ENCODE data around the gene BPHL. TPM values are rescaled to one million over a fixed set of nuclear protein-coding genes. Genes with fewer than 3 reads are reported as not detected.
"Not testable (repeated sequence)": the region's sequence is repeated elsewhere in the genome, so short reads cannot be mapped to it uniquely, and the experiment has no call there.

The BPHL gene
- total and polyA plus RNA-seq, 2 donors from 2014 or later = 28.9 to 94.1 TPM

DNA sequence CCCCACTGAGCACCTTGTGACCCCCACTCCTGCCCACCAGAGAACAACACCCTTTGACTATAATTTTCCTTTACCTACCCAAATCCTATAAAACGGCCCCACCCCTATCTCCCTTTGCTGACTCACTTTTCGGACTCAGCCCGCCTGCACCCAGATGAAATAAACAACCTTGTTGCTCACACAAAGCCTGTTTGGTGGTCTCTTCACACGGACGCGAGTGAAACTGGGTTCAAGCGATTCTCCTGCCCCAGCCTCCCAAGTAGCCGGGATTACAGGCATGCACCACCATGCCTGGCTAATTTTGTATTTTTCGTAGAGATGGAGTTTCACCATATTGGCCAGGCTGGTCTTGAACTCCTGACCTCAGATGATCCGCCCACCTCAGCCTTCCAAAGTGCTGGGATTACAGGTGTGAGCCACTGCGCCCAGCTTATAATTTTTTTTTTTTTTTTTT lies 55.2 kb downstream of the BPHL start:
- not testable (repeated sequence) for H3K9ac ChIP-seq (ENCODE audit: low read length in 3 of 3); FAIRE-seq

DNA sequence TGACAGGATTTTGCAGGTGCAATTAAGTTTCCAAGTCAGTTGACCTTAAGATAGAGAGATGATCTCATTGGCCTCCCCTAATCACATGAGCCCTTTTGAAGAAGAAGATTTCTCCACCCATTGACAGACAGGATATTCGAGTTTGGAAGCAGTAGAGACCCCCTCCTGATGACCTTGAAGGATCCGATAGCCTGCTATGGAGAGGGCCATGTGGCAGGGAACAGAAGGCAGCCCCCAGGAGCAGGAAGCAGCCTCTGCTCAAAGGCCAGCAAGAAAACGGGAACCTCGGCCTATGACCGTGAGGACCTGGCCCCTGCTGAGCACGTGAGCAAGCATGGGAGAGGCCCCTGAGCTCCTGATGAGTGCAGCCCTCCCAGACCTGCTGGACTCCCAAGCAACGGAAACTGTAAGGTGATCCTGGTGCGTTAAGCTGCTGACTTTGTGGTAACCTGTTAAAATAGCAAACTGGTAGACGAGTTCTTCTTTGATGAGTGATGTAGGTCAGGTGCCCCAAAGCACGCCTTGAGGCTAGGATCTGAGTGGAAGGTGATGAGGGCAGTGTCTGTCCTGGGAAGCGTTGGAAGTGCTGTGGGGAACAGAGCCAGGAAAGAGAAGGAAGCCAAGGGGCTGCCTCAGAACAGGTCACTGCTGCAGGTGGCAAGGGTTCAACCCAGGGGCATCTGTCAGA lies 57.3 kb downstream of the BPHL start:
- no peaks in the 10 kb centered on the region for H3K9me3 ChIP-seq (ENCODE audit: control insufficient read depth in 2 of 3, insufficient read depth in 1 of 3, low read length in 3 of 3)
- no peaks in the 10 kb centered on the region for H3K36me3 ChIP-seq (ENCODE audit: control insufficient read depth in 2 of 3, insufficient read depth in 3 of 3, low read length in 3 of 3)
- DNase-seq (peak in 1 of 5 donors; percentile 38), FAIRE-seq (no peak)
- H3K9ac ChIP-seq (ENCODE audit: low read length in 3 of 3) = no peak overlapping the region
- TF ChIP-seq, protein P1, sequence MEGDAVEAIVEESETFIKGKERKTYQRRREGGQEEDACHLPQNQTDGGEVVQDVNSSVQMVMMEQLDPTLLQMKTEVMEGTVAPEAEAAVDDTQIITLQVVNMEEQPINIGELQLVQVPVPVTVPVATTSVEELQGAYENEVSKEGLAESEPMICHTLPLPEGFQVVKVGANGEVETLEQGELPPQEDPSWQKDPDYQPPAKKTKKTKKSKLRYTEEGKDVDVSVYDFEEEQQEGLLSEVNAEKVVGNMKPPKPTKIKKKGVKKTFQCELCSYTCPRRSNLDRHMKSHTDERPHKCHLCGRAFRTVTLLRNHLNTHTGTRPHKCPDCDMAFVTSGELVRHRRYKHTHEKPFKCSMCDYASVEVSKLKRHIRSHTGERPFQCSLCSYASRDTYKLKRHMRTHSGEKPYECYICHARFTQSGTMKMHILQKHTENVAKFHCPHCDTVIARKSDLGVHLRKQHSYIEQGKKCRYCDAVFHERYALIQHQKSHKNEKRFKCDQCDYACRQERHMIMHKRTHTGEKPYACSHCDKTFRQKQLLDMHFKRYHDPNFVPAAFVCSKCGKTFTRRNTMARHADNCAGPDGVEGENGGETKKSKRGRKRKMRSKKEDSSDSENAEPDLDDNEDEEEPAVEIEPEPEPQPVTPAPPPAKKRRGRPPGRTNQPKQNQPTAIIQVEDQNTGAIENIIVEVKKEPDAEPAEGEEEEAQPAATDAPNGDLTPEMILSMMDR (IDR thresholded peaks at IDR 0.05; ENCODE audit: borderline replicate concordance, extremely low read depth, insufficient read depth) = no peak
- no peak overlapping the region for H3K4me3 ChIP-seq (ENCODE audit: low read length in 3 of 3)
- no peaks in the 10 kb centered on the region for H3K27me3 ChIP-seq (ENCODE audit: control insufficient read depth, insufficient read depth, low read length)
- intact Hi-C loops (cut with DNase I) = no loop called here
- peak overlapping the region; percentile 8 to 23 for H3K27ac ChIP-seq (ENCODE audit: low read depth in 2 of 2, low read length in 2 of 2)
- H3K4me1 ChIP-seq (ENCODE audit: control insufficient read depth in 2 of 3, insufficient read depth in 2 of 3, low read depth in 1 of 3, low read length in 3 of 3) = peaks cover 0 to 5% (median 0%) of the 10 kb centered on the region in 3 donors

More for the DNA sequence above, 55.2 kb downstream of the BPHL start:
- H3K4me1 ChIP-seq (ENCODE audit: control insufficient read depth in 2 of 3, insufficient read depth in 2 of 3, low read depth in 1 of 3, low read length in 3 of 3); DNase-seq; H3K27ac ChIP-seq (ENCODE audit: low read depth in 2 of 2, low read length in 2 of 2); H3K9me3 ChIP-seq (ENCODE audit: control insufficient read depth in 2 of 3, insufficient read depth in 1 of 3, low read length in 3 of 3); H3K4me3 ChIP-seq (ENCODE audit: low read length in 3 of 3); H3K27me3 ChIP-seq (ENCODE audit: control insufficient read depth, insufficient read depth, low read length); H3K36me3 ChIP-seq (ENCODE audit: control insufficient read depth in 2 of 3, insufficient read depth in 3 of 3, low read length in 3 of 3); intact Hi-C loops (cut with DNase I): not testable (repeated sequence)

DNA sequence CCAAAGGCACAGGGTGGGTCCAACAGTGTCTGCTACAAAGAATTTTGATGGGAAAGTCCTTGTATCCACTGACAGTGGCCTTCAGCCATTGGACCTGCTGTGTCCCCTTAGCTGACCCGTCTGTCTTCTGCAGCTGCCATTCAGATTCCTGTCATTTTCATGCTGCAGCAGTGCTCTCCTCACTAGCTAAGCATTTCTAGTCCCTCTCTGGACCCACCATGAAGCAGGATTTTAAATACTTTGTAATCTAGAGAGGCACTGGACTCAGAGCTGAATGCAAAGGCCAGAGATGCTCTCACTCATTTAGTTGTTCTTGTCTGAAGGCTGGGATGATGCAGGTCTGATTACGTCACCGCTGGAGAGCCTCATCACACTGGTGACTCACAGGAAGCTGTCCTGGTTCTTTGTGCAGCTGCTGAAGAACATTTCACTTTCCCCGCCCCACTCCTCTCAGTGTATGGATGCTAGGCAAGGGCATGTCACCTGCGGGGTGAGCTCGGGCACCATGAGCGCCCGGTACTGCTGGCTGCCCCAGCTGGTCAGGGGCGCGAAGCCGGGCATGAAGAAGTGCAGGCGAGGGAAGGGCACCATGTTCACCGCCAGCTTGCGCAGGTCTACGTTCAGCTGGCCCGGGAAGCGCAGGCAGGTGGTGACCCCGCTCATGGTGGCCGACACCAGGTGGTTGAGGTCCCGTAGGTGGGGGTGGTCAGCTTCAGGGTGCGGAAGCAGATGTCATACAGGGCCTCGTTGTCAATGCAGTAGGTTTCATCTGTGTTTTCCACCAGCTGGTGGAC lies 58.2 kb downstream of the BPHL start:
- DNase-seq (peak in 1 of 5 donors; percentile 48), FAIRE-seq (no peak)
- TF ChIP-seq, protein P1 (IDR thresholded peaks at IDR 0.05; ENCODE audit: borderline replicate concordance, extremely low read depth, insufficient read depth) = no peak
- Histone ChIP-seq H3K4me1 (ENCODE audit: control insufficient read depth in 2 of 3, insufficient read depth in 2 of 3, low read depth in 1 of 3, low read length in 3 of 3) (peaks cover 0 to 5% (median 0%) of the 10 kb centered on the region in 3 donors), H3K27ac (ENCODE audit: low read depth in 2 of 2, low read length in 2 of 2) (no peak overlapping the region), H3K9ac (ENCODE audit: low read length in 3 of 3) (no peak overlapping the region), H3K9me3 (ENCODE audit: control insufficient read depth in 2 of 3, insufficient read depth in 1 of 3, low read length in 3 of 3) (no peaks in the 10 kb centered on the region), H3K4me3 (ENCODE audit: low read length in 3 of 3) (no peak overlapping the region), H3K36me3 (ENCODE audit: control insufficient read depth in 2 of 3, insufficient read depth in 3 of 3, low read length in 3 of 3) (no peaks in the 10 kb centered on the region), H3K27me3 (ENCODE audit: control insufficient read depth, insufficient read depth, low read length) (no peaks in the 10 kb centered on the region)
- intact Hi-C loops (cut with DNase I) = no loop called here

DNA sequence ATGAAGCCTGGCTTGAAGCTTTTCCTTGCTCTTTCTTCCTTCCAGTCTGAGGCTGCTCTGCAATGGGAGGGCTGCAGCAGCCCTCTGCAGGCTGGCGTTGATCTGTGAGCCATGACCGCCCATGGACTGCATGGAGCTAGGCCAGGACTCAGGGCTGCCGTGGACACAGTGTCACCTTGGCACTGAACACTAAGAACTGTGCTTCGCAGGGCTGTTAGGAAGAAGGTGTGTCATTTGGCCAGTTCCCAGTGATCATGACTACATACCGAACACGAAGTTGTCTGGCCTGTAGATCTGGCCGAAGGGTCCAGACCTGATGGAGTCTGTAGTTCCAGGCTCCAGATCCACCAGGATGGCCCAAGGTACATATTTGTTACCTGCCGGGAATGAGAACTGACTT lies 60.2 kb downstream of the BPHL start:
- not testable (repeated sequence) for DNase-seq; H3K27ac ChIP-seq (ENCODE audit: low read depth in 2 of 2, low read length in 2 of 2)

DNA sequence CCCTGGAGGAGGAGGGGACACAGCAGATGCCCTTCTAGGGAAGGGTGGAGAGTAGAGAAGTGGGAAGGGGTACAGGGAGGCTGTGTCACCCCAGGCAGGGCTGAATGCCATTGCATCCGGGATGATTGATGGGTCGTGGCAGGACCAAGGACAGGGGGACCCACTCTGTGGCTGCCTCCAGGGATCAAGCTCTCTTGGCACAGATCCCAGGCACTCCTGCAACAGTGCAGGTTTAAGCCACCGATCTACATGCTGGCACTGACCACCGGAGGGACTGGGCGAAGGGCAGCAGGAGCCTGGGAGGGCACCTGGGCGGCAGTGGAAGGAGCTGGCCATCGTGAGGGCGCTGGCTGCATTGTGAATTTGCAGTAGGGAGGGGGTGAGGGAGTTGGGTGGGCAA lies 61.4 kb downstream of the BPHL start:
- H3K9ac ChIP-seq (ENCODE audit: low read length in 3 of 3); H3K9me3 ChIP-seq (ENCODE audit: control insufficient read depth in 2 of 3, insufficient read depth in 1 of 3, low read length in 3 of 3); H3K4me1 ChIP-seq (ENCODE audit: control insufficient read depth in 2 of 3, insufficient read depth in 2 of 3, low read depth in 1 of 3, low read length in 3 of 3); FAIRE-seq; H3K27ac ChIP-seq (ENCODE audit: low read depth in 2 of 2, low read length in 2 of 2); H3K36me3 ChIP-seq (ENCODE audit: control insufficient read depth in 2 of 3, insufficient read depth in 3 of 3, low read length in 3 of 3); H3K27me3 ChIP-seq (ENCODE audit: control insufficient read depth, insufficient read depth, low read length); H3K4me3 ChIP-seq (ENCODE audit: low read length in 3 of 3); intact Hi-C loops (cut with DNase I): not testable (repeated sequence)
- peak in 1 of 5 donors; percentile 34 for DNase-seq

More for the DNA sequence above, 60.2 kb downstream of the BPHL start:
- H3K4me3 ChIP-seq (ENCODE audit: low read length in 3 of 3); H3K36me3 ChIP-seq (ENCODE audit: control insufficient read depth in 2 of 3, insufficient read depth in 3 of 3, low read length in 3 of 3); H3K9me3 ChIP-seq (ENCODE audit: control insufficient read depth in 2 of 3, insufficient read depth in 1 of 3, low read length in 3 of 3); H3K27me3 ChIP-seq (ENCODE audit: control insufficient read depth, insufficient read depth, low read length); H3K4me1 ChIP-seq (ENCODE audit: control insufficient read depth in 2 of 3, insufficient read depth in 2 of 3, low read depth in 1 of 3, low read length in 3 of 3); intact Hi-C loops (cut with DNase I); FAIRE-seq; H3K9ac ChIP-seq (ENCODE audit: low read length in 3 of 3): not testable (repeated sequence)

Measured in kidney (tissue), 14 donors.